IPS-15b (cell line): ENCODE data around the gene SND1.
"Not testable (repeated sequence)": the region's sequence is repeated elsewhere in the genome, so short reads cannot be mapped to it uniquely, and the experiment has no call there.

Experiments
- H3K27me3 ChIP-seq: one replicate; pipeline ENCODE4 v1.6.1; 2013; ENCODE audit warnings: low read length; ENCODE audit not compliant: control insufficient read depth, insufficient read depth
- H3K36me3 ChIP-seq: one replicate; pipeline ENCODE4 v1.6.1; 2013; ENCODE audit warnings: low read length; ENCODE audit not compliant: control insufficient read depth, insufficient read depth
- H3K4me1 ChIP-seq: one replicate; pipeline ENCODE4 v1.6.1; 2013; ENCODE audit warnings: mild to moderate bottlenecking, low read length; ENCODE audit not compliant: control insufficient read depth, insufficient read depth
- H3K4me3 ChIP-seq: one replicate; pipeline ENCODE4 v1.5.1; 2013; ENCODE audit warnings: low read depth, low read length
- H3K9ac ChIP-seq: one replicate; pipeline ENCODE4 v1.6.1; 2013; ENCODE audit warnings: low read depth, mild to moderate bottlenecking, low read length
- H3K9me3 ChIP-seq: one replicate; pipeline ENCODE4 v1.6.1; 2013; ENCODE audit warnings: mild to moderate bottlenecking, low read length; ENCODE audit not compliant: control insufficient read depth, insufficient read depth

Gene SND1

GRCh38 chr7:127893547-127893946 lies 241.6 kb downstream of the SND1 start:
- H3K9ac ChIP-seq = no peak overlapping the region

GRCh38 chr7:127894588-127894987 lies 242.6 kb downstream of the SND1 start:
- Histone ChIP-seq H3K9ac (no peak overlapping the region), H3K4me3 (no peak overlapping the region), H3K9me3 (no peaks in the 10 kb centered on the region), H3K36me3 (no peaks in the 10 kb centered on the region), H3K27me3 (no peaks in the 10 kb centered on the region), H3K4me1 (peaks cover 17% of the 10 kb centered on the region)

More at GRCh38 chr7:127893547-127893946, 241.6 kb downstream of the SND1 start:
- Histone ChIP-seq H3K36me3 (no peaks in the 10 kb centered on the region), H3K9me3 (no peaks in the 10 kb centered on the region), H3K4me3 (no peak overlapping the region), H3K4me1 (peaks cover 15% of the 10 kb centered on the region), H3K27me3 (no peaks in the 10 kb centered on the region)

DNA sequence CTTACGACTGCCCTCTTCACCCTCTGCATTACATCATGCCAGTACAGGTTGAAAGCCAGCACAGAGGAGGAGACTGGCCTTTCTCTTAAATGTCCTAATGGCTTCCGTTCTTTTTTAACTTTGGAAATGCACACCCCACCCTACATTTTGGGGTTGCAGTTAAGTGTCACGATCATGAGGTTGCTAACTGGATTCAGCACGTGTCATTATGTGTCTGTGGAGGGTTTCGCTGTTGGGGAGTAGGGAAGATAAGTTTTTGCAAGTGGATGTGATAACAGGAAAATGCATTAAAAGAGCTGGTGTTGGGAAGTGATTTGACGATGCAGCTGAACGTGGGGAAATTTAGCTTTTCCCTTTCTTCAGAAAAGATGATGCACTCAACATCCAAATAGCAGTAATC lies 243.4 kb downstream of the SND1 start:
- Histone ChIP-seq H3K4me3 (no peak overlapping the region), H3K4me1 (peaks cover 24% of the 10 kb centered on the region), H3K9ac (no peak overlapping the region), H3K27me3 (no peaks in the 10 kb centered on the region), H3K9me3 (no peaks in the 10 kb centered on the region), H3K36me3 (no peaks in the 10 kb centered on the region)

DNA sequence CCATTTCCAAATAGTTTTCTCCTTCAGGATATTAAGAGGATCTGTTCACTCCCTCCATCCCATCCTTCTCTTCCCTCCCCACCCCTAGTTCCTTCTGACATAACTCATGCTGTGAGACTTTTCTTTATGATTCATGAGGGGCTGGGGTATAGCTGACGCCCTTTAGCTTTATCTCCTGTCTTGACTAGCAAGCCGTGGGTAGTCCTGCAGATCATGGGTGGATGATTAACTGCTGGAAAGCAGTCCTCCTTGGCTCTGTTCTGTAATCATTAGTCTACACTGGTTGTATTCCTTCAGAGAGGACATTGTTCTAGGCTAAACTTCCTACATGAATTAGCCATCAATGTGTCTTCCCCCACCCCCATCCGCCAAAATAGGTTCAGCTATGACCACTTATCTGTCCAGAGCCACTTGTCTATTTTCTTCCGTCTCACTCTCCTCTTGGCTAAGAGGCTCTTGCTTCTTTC lies 243.9 kb downstream of the SND1 start:
- no peak overlapping the region for H3K9ac ChIP-seq
- no peaks in the 10 kb centered on the region for H3K9me3 ChIP-seq
- no peak overlapping the region for H3K4me3 ChIP-seq
- peaks cover 29% of the 10 kb centered on the region for H3K4me1 ChIP-seq
- H3K27me3 ChIP-seq = no peaks in the 10 kb centered on the region
- H3K36me3 ChIP-seq = no peaks in the 10 kb centered on the region

GRCh38 chr7:127896659-127897058 lies 244.7 kb downstream of the SND1 start:
- no peaks in the 10 kb centered on the region for H3K27me3 ChIP-seq
- no peaks in the 10 kb centered on the region for H3K36me3 ChIP-seq
- no peak overlapping the region for H3K4me3 ChIP-seq
- no peak overlapping the region for H3K9ac ChIP-seq
- H3K4me1 ChIP-seq = peaks cover 37% of the 10 kb centered on the region
- no peaks in the 10 kb centered on the region for H3K9me3 ChIP-seq

GRCh38 chr7:127897704-127898454 lies 245.9 kb downstream of the SND1 start:
- Histone ChIP-seq H3K27me3 (no peaks in the 10 kb centered on the region), H3K4me1 (peaks cover 44% of the 10 kb centered on the region), H3K4me3 (no peak overlapping the region), H3K36me3 (no peaks in the 10 kb centered on the region), H3K9me3 (no peaks in the 10 kb centered on the region), H3K9ac (no peak overlapping the region)

DNA sequence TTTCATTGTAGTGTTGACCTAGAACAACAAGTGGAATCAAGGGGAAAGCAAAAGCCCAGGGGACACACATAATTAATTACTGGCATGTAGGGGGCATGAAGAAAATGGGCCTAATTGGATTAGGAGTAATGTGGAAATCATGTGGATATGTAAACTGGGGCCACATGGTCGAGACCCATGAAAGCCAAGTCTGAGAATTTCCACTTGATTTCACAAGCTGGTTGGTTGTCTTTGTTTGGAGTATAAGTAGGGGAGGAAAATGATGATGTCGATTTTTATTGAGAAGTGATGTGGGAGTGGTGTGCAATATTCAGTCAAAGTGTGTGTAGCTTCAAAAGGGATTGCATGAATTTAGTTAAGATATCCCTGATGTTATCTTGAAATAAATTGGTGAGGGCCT lies 247.4 kb downstream of the SND1 start:
- no peaks in the 10 kb centered on the region for H3K9me3 ChIP-seq
- H3K4me1 ChIP-seq = peaks cover 55% of the 10 kb centered on the region
- no peak overlapping the region for H3K4me3 ChIP-seq
- no peaks in the 10 kb centered on the region for H3K27me3 ChIP-seq
- no peak overlapping the region for H3K9ac ChIP-seq
- no peaks in the 10 kb centered on the region for H3K36me3 ChIP-seq

- Histone ChIP-seq H3K36me3 (no peaks in the 10 kb centered on the region), H3K9ac (no peak overlapping the region), H3K4me3 (no peak overlapping the region), H3K4me1 (peaks cover 59% of the 10 kb centered on the region), H3K9me3 (no peaks in the 10 kb centered on the region), H3K27me3 (no peaks in the 10 kb centered on the region)
Measured at GRCh38 chr7:127900141-127900540, 248.1 kb downstream of the SND1 start.

- Histone ChIP-seq H3K4me3 (peak overlapping the region; percentile 19), H3K4me1 (peaks cover 53% of the 10 kb centered on the region), H3K27me3 (no peaks in the 10 kb centered on the region), H3K9ac (no peak overlapping the region), H3K36me3 (no peaks in the 10 kb centered on the region), H3K9me3 (no peaks in the 10 kb centered on the region)
Measured at GRCh38 chr7:127900732-127901685, 249.0 kb downstream of the SND1 start.

GRCh38 chr7:127901895-127902703 lies 250.1 kb downstream of the SND1 start:
- Histone ChIP-seq H3K36me3 (no peaks in the 10 kb centered on the region), H3K9me3 (no peaks in the 10 kb centered on the region), H3K4me3 (no peak overlapping the region), H3K27me3 (no peaks in the 10 kb centered on the region), H3K4me1 (peaks cover 49% of the 10 kb centered on the region), H3K9ac (no peak overlapping the region)

DNA sequence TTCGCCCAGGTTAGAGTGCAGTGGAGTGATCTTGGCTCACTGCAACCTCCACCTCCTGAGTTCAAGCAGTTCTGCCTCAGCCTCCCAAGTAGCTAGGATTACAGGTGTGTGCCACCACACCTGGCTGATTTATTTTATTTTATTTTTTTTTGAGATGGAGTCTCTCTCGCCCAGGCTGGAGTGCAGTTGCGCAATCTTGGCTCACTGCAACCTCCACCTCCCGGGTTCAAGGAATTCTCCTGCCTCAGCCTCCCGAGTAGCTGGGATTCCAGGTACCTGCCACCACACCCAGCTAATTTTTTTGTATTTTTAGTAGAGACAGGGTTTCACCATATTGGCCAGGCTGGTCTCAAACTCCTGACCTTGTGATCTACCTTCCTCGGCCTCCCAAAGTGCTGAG lies 250.8 kb downstream of the SND1 start:
- not testable (repeated sequence) for H3K9me3 ChIP-seq, H3K4me3 ChIP-seq, H3K36me3 ChIP-seq, H3K27me3 ChIP-seq, H3K9ac ChIP-seq
- H3K4me1 ChIP-seq = peaks cover 48% of the 10 kb centered on the region
